Astrocyte (in vitro differentiated cells and primary cell): Measurements from ENCODE around the gene PHF21B. TPM values are rescaled to one million over a fixed set of nuclear protein-coding genes. Genes with fewer than 3 reads are reported as not detected.

ENCODE experiments used
- DNase-seq: peaks from one replicate; pipeline ENCODE4 v3.0.0-alpha.2; 2010; ENCODE audit warnings: low read depth
- FAIRE-seq: peaks from 2 replicates; lab custom pipeline; 2011; peaks lifted over from hg19 to GRCh38; lab: Jason Lieb, UNC
- H2AFZ ChIP-seq: 2 replicates; pipeline ENCODE4 v1.6.0; 2012; ENCODE audit warnings: low read depth, low read length, inconsistent platforms
- H3K27ac ChIP-seq: 2 replicates; pipeline ENCODE4 v1.5.1; 2011; ENCODE audit warnings: low read depth, low read length, inconsistent platforms
- H3K27me3 ChIP-seq: 2 replicates; pipeline ENCODE4 v1.6.0; 2011; ENCODE audit warnings: low read length, inconsistent platforms; ENCODE audit not compliant: insufficient read depth
- H3K36me3 ChIP-seq: 2 replicates; pipeline ENCODE4 v1.5.1; 2011; ENCODE audit warnings: low read length, inconsistent platforms; ENCODE audit not compliant: insufficient read depth
- H3K4me1 ChIP-seq: 2 replicates; pipeline ENCODE4 v1.5.1; 2011; ENCODE audit warnings: low read length, inconsistent platforms; ENCODE audit not compliant: insufficient read depth
- H3K4me2 ChIP-seq: 2 replicates; pipeline ENCODE4 v1.6.0; 2012; ENCODE audit warnings: low read length, inconsistent platforms
- H3K4me3 ChIP-seq: 2 replicates; pipeline ENCODE4 v1.5.1; 2011; ENCODE audit warnings: low read depth, mild to moderate bottlenecking, low read length, inconsistent platforms; ENCODE audit not compliant: insufficient read depth
- H3K79me2 ChIP-seq: 2 replicates; pipeline ENCODE4 v1.6.0; 2012; ENCODE audit warnings: mild to moderate bottlenecking, low read length, inconsistent platforms; ENCODE audit not compliant: insufficient read depth
- H3K9ac ChIP-seq: 2 replicates; pipeline ENCODE4 v1.6.0; 2012; ENCODE audit warnings: mild to moderate bottlenecking, low read length, inconsistent platforms
- H3K9me3 ChIP-seq: 2 replicates; pipeline ENCODE4 v1.5.1; 2012; ENCODE audit warnings: low read depth, mild to moderate bottlenecking, low read length, inconsistent platforms; ENCODE audit not compliant: insufficient read depth
- H4K20me1 ChIP-seq: 2 replicates; pipeline ENCODE4 v1.6.0; 2012; ENCODE audit warnings: low read length, inconsistent platforms; ENCODE audit not compliant: insufficient read depth
- H3K27ac Mint-ChIP-seq: one replicate; pipeline ENCODE4 v1.8.0; 2021; ENCODE audit warnings: mild to moderate bottlenecking, mixed read lengths; ENCODE audit not compliant: unreplicated experiment
- H3K27me3 Mint-ChIP-seq: one replicate; pipeline ENCODE4 v1.8.0; 2021; ENCODE audit warnings: low read depth, mixed read lengths; ENCODE audit not compliant: unreplicated experiment
- H3K36me3 Mint-ChIP-seq: one replicate; pipeline ENCODE4 v1.8.0; 2021; ENCODE audit warnings: low read depth, mixed read lengths; ENCODE audit not compliant: unreplicated experiment
- H3K4me1 Mint-ChIP-seq: one replicate; pipeline ENCODE4 v1.8.0; 2021; ENCODE audit warnings: low read depth, mixed read lengths; ENCODE audit not compliant: unreplicated experiment
- H3K4me3 Mint-ChIP-seq: one replicate; pipeline ENCODE4 v1.8.0; 2021; ENCODE audit warnings: mild to moderate bottlenecking, moderate library complexity, mixed read lengths; ENCODE audit not compliant: unreplicated experiment
- H3K9me3 Mint-ChIP-seq: one replicate; pipeline ENCODE4 v1.8.0; 2021; ENCODE audit warnings: mild to moderate bottlenecking, mixed read lengths; ENCODE audit not compliant: unreplicated experiment
- CTCF ChIP-seq: IDR thresholded peaks from 2 replicates; pipeline ENCODE4 v1.5.1; 2011; ENCODE audit warnings: low read depth, mild to moderate bottlenecking, inconsistent platforms, low read length, moderate library complexity; ENCODE audit not compliant: insufficient read depth
- EZH2 ChIP-seq: IDR thresholded peaks from 2 replicates; pipeline ENCODE4 v1.6.1; 2012; ENCODE audit warnings: mild to moderate bottlenecking, low read length, inconsistent platforms; ENCODE audit not compliant: insufficient read depth
- total RNA-seq: library from RNA; stranded (reverse); gene quantifications from 2 replicates; pipeline ENCODE4 v1.2.1, GENCODE V29; 2021

Gene PHF21B
- total RNA-seq, 1 donor from 2014 or later: 6.3 TPM

GRCh38 chr22:44956840-44957767, 52.7 kb downstream of the PHF21B start:
- Histone ChIP-seq H3K4me1 (no peaks in the 10 kb centered on the region), H3K4me3 (no peak overlapping the region), H4K20me1 (no peaks in the 10 kb centered on the region), H3K36me3 (no peaks in the 10 kb centered on the region), H3K4me2 (no peak overlapping the region), H3K9ac (no peak overlapping the region), H2AFZ (no peak overlapping the region), H3K9me3 (no peaks in the 10 kb centered on the region), H3K79me2 (no peaks in the 10 kb centered on the region), H3K27ac (no peak overlapping the region), H3K27me3 (no peaks in the 10 kb centered on the region)
- FAIRE-seq: no peak
- H3K9me3 Mint-ChIP-seq: no peaks in the 10 kb centered on the region
- no peak for DNase-seq
- H3K27ac Mint-ChIP-seq: no peak overlapping the region
- peaks cover 4% of the 10 kb centered on the region for H3K36me3 Mint-ChIP-seq
- TF ChIP-seq EZH2 (no peak), CTCF (peak; percentile 20)
- no peak overlapping the region for H3K4me3 Mint-ChIP-seq
- peaks cover 3% of the 10 kb centered on the region for H3K4me1 Mint-ChIP-seq
- H3K27me3 Mint-ChIP-seq: no peaks in the 10 kb centered on the region

DNA sequence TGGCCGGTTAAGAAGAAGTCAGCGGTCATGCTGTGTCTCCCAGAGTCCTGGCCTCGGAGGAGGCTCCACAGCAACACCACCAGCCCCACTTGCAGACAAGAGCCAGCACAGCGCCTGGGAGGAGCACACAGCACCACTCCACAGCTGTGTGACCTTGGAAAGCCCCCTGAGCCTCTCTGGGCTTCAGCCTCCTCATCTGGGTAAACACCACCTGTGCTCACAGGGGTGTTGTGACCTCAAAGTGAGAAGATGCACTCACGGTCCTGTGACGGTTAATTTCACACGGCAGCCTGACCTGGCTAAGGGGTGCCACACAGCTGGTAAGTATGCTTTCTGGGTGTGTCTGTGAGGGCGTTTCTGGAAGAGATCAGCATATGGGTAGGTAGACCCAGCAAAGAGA, 54.7 kb downstream of the PHF21B start:
- TF ChIP-seq EZH2 (no peak), CTCF (no peak)
- no peak overlapping the region for H3K4me3 Mint-ChIP-seq
- H3K36me3 ChIP-seq: no peaks in the 10 kb centered on the region
- no peak overlapping the region for H3K9ac ChIP-seq
- no peaks in the 10 kb centered on the region for H3K4me1 ChIP-seq
- no peak overlapping the region for H3K27ac ChIP-seq
- DNase-seq: no peak
- no peaks in the 10 kb centered on the region for H3K9me3 ChIP-seq
- no peak overlapping the region for H3K4me3 ChIP-seq
- H3K27me3 Mint-ChIP-seq: no peaks in the 10 kb centered on the region
- no peak overlapping the region for H3K4me2 ChIP-seq
- peaks cover 3% of the 10 kb centered on the region for H3K4me1 Mint-ChIP-seq
- H3K79me2 ChIP-seq: no peaks in the 10 kb centered on the region
- no peaks in the 10 kb centered on the region for H4K20me1 ChIP-seq
- H3K36me3 Mint-ChIP-seq: peaks cover 8% of the 10 kb centered on the region
- FAIRE-seq: no peak
- H3K27me3 ChIP-seq: no peaks in the 10 kb centered on the region
- no peak overlapping the region for H2AFZ ChIP-seq
- peaks cover 3% of the 10 kb centered on the region for H3K9me3 Mint-ChIP-seq
- H3K27ac Mint-ChIP-seq: no peak overlapping the region

GRCh38 chr22:44954149-44954548, 55.7 kb downstream of the PHF21B start:
- no peaks in the 10 kb centered on the region for H4K20me1 ChIP-seq
- peaks cover 3% of the 10 kb centered on the region for H3K4me1 Mint-ChIP-seq
- no peak overlapping the region for H3K4me3 Mint-ChIP-seq
- H3K27me3 ChIP-seq: no peaks in the 10 kb centered on the region
- H3K4me3 ChIP-seq: no peak overlapping the region
- H3K27ac ChIP-seq: no peak overlapping the region
- no peak for DNase-seq
- H3K9ac ChIP-seq: no peak overlapping the region
- no peaks in the 10 kb centered on the region for H3K36me3 ChIP-seq
- no peak overlapping the region for H2AFZ ChIP-seq
- H3K27me3 Mint-ChIP-seq: no peaks in the 10 kb centered on the region
- no peak overlapping the region for H3K27ac Mint-ChIP-seq
- no peaks in the 10 kb centered on the region for H3K9me3 ChIP-seq
- peaks cover 9% of the 10 kb centered on the region for H3K36me3 Mint-ChIP-seq
- H3K4me1 ChIP-seq: no peaks in the 10 kb centered on the region
- H3K9me3 Mint-ChIP-seq: peaks cover 3% of the 10 kb centered on the region
- H3K79me2 ChIP-seq: no peaks in the 10 kb centered on the region
- no peak for FAIRE-seq
- TF ChIP-seq EZH2 (no peak), CTCF (no peak)
- H3K4me2 ChIP-seq: no peak overlapping the region
